HG03159 (cell line): Measurements from ENCODE around the gene TCHP.

Experiments used
- ATAC-seq: cut with Tn5 transposase; IDR thresholded peaks from one replicate; pipeline ENCODE4 v1.9.1; 2021; ENCODE audit warnings: mild to moderate bottlenecking, moderate library complexity; ENCODE audit not compliant: unreplicated experiment

Gene TCHP

DNA sequence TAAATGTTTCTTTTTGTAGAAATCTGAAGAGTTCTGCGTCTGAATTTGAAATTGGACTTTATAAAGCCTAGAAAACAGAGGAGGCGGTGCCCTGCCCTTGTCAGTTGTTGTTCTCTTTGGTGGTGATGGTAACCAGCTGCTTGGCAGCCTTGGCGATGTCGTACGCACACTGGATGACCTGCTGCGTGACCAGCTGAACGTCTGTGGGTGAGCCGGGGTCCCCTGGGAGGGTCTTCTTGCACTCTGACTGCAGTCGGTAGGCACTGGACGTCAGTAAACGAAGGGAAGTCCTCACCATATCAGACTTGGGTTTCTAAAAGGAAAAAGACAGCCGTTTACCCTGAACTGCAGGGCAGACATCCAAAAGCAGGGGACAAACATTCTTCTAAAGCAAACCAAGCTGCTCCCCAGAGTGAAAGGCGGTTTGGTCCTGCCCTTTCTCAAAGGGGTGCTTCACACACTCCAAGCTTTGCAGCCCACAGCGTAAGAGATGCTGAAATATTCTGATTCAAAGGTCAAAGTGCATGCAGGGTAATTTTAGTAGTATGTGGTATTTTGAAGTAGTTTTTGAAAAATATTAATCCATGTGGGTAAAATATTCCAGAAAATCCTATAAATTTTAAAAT, 32.9 kb downstream of the TCHP start:
- ATAC-seq = no peak

GRCh38 chr12:109934026-109934425, 34.0 kb downstream of the TCHP start:
- ATAC-seq = no peak

DNA sequence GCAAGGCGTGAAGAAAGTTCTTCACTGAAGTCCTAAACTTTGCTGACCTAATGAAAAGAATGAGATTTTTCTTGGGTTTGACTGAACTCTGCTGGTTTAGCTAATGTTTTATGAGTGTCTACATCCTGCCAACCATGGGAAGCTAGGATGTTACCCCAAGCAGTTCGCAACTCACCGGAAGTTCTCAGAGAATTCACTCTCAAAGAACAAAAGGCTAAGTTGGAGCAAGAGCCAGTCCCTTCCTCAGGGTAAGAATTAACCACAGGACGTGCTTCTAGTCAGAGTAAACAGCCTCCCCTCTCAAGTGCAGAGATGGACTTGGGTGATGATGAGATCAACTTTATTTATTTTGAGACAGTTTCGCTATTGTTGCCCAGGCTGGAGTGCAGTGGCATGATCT, 37.3 kb downstream of the TCHP start:
- no peak for ATAC-seq

DNA sequence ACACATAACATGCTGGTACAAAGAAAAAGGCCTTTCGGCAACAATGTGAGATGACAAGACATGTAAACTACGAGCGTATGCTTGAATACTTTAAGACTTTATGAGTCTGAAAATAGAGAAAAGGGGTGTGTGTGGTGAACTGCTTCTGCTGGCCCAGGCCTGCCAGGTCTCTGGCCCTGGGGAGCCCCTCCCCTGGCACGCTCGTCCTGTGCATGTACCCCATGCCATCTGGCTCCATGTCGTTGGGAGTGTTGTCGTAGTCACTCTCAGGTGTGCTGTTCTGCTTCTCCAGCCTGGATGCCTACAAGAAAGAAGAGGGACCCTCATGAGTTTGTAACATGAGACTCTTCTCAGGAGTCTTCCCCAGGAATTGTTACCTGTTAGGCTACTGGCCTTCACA, 38.9 kb downstream of the TCHP start:
- no peak for ATAC-seq

DNA sequence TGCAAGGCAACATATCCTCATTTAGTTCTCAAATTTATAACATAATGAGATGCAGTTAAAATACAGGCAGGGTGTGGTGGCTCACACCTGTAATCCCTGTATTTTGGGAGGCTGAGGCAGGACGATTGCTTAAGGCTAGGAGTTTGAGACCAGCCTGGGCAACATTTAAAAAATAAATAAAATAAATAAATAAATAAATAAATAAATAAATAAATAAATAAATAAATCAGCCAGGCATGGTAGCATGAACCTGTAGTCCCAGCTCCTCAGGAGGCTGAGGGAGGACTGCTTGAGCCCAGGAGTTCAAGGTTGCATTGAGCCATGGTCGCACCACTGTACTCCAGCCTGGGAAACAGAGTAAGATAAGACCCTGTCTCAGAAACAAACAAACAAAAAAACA, 39.4 kb downstream of the TCHP start:
- no peak for ATAC-seq

- no peak for ATAC-seq
Measured at GRCh38 chr12:109940339-109940923, 40.4 kb downstream of the TCHP start.

DNA sequence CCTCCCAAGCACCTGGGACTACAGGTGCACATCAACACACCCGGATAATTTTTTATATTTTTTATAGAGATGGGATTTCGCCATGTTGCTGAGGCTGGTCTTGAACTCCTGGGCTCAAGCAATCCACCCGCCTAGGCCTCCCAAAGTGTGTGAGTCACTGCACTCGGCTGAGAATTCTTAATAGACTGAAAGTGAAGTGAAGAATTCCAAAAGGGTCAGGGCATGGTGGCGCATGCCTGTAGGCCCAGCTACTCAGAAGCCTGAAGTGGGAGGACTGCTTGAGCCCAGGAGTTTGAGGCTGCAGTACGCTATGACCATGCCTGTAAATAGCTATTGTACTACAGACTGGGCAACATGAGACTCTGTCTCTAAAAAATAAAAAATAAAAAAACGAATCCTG, 43.7 kb downstream of the TCHP start:
- ATAC-seq = no peak

DNA sequence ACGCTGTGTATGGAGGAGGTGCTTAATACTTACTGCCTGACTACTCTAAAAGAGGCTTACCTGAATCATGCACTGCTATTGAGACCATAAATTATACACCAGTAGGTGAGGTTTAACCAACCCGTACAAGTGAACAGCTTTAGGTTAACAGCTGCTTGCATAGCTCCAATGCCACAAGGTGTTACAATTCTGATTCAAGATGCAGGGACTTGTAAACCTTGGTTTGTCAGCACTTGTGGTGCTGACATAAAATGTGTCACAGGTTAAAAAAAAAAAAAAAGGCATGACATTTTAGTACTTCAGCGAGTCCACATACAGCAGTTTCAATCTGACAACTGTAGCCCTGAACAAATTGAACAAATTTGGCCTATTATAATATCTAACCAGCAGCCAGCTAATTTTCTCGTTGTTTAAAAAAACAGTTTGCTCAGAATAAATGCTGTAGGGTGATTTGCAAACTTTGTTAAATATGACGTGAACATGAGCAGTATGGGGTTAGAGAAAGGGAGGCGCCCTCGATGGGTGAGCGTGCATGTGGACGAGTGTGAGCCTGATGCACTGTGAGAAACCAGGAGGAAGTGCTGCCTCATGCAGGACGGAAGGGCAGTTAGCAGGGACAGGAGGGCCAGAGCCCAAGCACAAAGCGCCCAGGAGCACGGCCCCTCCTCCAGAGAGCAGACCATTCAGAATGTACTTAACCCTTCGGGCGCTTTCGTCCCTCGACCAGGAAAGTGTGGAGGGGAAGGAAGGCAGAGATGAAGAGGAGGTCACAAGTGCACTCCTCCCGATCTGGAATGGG, 44.7 kb downstream of the TCHP start:
- ATAC-seq = no peak

GRCh38 chr12:109946505-109946904, 46.4 kb downstream of the TCHP start:
- ATAC-seq = no peak

- no peak for ATAC-seq
Measured at GRCh38 chr12:109946913-109947312, 46.8 kb downstream of the TCHP start.

DNA sequence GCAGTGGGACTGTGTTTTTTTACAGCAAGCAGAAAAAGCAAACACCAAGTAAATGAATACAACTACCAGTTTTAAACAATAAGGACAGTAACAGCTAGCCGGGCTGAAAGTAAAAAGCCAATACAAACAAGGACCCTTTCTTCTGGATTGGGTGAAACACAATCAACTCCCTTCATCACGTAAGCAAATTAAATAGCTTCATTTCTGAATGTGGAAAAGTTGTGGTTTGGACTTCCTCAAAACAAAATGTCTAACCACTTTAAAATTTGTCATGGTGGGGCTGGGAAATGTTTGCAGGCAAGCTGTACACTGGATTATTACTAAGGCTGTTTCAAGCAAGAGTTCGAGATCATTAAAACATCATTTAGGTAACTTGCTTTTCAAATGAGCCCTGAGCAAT, 47.4 kb downstream of the TCHP start:
- no peak for ATAC-seq

GRCh38 chr12:109948368-109948767, 48.3 kb downstream of the TCHP start:
- ATAC-seq = no peak

DNA sequence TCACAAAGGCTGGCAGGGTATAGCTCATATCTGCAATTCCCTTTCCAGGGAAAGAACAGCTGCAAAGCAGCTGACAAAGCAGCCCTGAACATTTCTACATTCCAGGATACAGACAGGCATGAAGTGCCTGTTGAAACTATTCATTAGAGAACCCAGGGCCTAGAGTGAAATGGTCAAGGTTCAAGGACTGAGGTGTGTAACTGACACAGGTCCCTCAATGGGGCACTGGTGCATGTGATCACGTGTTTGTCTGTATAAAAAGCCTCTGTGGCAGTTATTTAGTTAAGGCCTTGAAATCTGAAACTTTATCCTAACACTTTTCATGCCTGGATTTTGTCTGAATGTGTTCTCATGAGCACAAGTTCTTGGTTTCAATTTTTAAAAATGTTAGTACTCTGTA, 49.0 kb downstream of the TCHP start:
- ATAC-seq = no peak

DNA sequence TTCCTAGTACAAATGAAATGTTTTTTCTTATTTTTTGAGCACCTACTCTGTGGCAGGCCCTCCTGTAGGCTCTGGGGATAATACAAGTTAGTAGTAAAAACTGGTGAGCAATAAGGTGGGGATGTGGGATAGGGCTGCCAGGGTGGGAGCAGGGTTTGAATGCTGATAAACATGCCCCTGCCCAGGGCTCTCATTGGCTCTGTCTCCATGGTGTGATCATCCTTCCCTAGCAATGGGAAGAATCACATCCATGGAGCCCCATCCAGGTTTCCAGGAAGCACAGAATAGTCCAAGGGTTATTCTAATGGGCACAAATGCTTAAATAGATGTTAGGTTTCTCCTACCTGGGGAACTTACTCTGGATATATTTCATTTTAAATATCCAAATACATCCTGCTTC, 50.6 kb downstream of the TCHP start:
- no peak for ATAC-seq

DNA sequence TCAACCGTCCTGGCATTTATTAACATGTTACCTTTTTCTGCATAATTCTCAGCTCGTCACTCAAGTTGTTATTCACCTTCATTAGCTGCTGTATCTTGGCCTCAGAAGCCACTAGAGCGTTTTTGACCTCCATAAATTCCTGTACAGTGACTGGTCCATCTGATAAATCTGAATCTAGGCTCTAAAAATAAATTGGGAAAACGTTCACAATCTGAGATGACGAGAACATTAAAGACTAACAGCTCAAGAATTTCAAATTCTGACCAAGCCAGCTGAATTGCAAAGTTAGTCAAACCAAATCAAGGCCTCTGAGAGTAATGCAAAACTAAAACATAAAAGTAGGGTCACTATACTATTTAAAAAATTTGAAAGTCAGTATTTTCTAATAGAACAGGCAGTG, 51.1 kb downstream of the TCHP start:
- no peak for ATAC-seq

- no peak for ATAC-seq
Measured at GRCh38 chr12:109951751-109952150, 51.7 kb downstream of the TCHP start.

DNA sequence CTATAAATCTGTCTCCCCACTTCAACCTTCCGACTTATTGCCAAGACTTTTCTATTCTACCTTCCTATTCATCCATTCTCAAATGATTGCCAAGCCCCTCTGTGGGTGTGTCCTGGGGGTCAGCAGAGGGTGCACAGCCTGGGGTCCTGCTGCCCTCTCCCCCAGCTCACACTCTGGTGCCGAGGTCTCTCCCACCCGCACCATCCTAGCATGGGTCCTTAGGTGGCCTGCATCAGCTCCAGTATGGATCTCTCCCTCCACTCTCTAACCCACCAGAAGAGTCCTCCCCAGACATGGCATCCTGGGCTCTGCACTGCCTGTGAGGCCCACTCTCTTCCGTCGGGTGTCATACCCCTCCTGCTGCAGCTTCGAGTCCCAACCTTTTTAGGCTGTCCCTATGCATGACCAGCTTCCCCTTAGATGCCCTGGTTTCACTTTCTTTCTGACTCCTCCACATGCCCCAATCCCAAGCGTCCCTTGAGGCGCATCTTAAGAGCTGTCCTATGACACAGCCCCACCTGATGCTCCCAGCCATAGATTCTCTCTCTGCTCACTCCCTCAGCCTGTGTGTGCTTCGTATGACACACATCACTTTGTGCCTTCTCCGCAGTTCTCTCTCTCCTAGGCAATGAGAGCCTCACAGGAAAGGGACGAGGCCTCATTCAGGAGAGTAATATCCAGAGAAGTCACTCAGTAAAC, 52.2 kb downstream of the TCHP start:
- no peak for ATAC-seq

GRCh38 chr12:109952873-109953272, 52.8 kb downstream of the TCHP start:
- no peak for ATAC-seq

- ATAC-seq = no peak
Measured at GRCh38 chr12:109953656-109954055, 53.6 kb downstream of the TCHP start.

DNA sequence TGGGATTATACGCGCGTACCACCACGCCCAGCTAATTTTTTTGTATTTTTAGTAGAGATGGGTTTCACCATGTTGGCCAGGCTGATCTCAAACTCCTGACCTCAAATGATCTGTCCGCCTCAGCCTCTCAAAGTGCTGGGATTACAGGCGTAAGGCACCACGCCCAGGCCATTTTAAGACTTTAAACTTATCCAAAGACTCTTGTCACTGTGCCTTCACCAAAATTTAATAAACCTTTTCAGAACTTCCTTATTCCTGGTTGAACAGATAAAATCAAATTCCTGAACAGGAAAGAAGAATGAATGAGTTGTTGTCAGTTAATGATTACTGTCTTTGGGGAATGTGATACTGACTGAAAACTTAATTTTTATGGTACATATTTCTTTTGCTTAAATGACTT, 58.3 kb downstream of the TCHP start:
- ATAC-seq = no peak

GRCh38 chr12:109959411-109960093, 59.5 kb downstream of the TCHP start:
- no peak for ATAC-seq
